ENCODE results near the gene TIGD7. TPM values are rescaled to one million over a fixed set of nuclear protein-coding genes. Genes with fewer than 3 reads are reported as not detected.

The TIGD7 gene
- total RNA-seq (10 to 100 TPM; 12.6 to 15.6 TPM), polyA plus RNA-seq (1 to 10 TPM; 5.8 to 7.0 (median 5.8) TPM), total RNA-seq (9.2 to 24.4 (median 13.4) reads per million in 6 experiments)

GRCh38 chr16:3305109-3306068, at the start of gene TIGD7, which contains the start of gene ZNF75A:
TIGD7 (minus strand) TSS chr16:3305430; CDS start chr16:3300614, 4,816 bp downstream.
ZNF75A (plus strand) TSS chr16:3305497; CDS start chr16:3308429, 2,932 bp downstream.
- Mint-ChIP-seq H3K9me3 (peaks cover 5 to 79% (median 27%) of the 10 kb centered on the region in 9 donors), H3K36me3 (peaks cover 34 to 78% (median 48%) of the 10 kb centered on the region in 3 donors), H3K4me1 (peaks cover 9 to 31% (median 20%) of the 10 kb centered on the region in 4 donors), H3K27ac (peak within 1 kb of the TSS; percentile 37 to 94 (median 84)), H3K27me3 (no peaks in the 10 kb centered on the region), H3K4me3 (peak within 1 kb of the TSS; percentile 75 to 90 (median 84))
- ATAC-seq = peak; percentile 93 to 96
- DNase-seq = peak; percentile 67 to 93 (median 84)
- POLR2A ChIA-PET = interaction anchor here (0.6 to 5.2 kb wide), 25 partner anchors 10 to 281 kb away, joined by 3 to 59 read pairs (median 5); partner anchors contain the start of genes CLUAP1, OR1F1, ZNF174 and ZNF213

- no peak overlapping the region for H3K4me3 Mint-ChIP-seq
- H3K27ac Mint-ChIP-seq = no peak overlapping the region
- peaks cover 0 to 3% (median 1%) of the 10 kb centered on the region in 5 donors for H3K27me3 Mint-ChIP-seq
- DNase-seq = no peak
- ATAC-seq = no peak
- H3K36me3 Mint-ChIP-seq = peaks cover 0 to 11% (median 1%) of the 10 kb centered on the region in 3 donors
- H3K4me1 Mint-ChIP-seq = peaks cover 0 to 5% (median 1%) of the 10 kb centered on the region in 4 donors
- peaks cover 0 to under 1% (median 0%) of the 10 kb centered on the region in 9 donors for H3K9me3 Mint-ChIP-seq
- POLR2A ChIA-PET = no interaction called here
Observed at GRCh38 chr16:3349175-3349574, 43.9 kb upstream of the TIGD7 start.

GRCh38 chr16:3348547-3349167, 43.4 kb upstream of the TIGD7 start:
- Mint-ChIP-seq H3K4me3 (no peak overlapping the region), H3K9me3 (no peaks in the 10 kb centered on the region), H3K27me3 (peaks cover 0 to 3% (median 1%) of the 10 kb centered on the region in 5 donors), H3K27ac (no peak overlapping the region), H3K4me1 (peaks cover 0 to 2% (median under 1%) of the 10 kb centered on the region in 4 donors), H3K36me3 (peaks cover 0 to 12% (median 0%) of the 10 kb centered on the region in 3 donors)
- ATAC-seq (no peak), DNase-seq (no peak)
- POLR2A ChIA-PET = no interaction called here

- no peak for ATAC-seq
- POLR2A ChIA-PET = interaction anchor here (0.6 kb wide), 2 partner anchors 33 to 56 kb away, joined by 3 read pairs; no protein-coding TSS in a partner anchor
- H3K36me3 Mint-ChIP-seq = peaks cover 0 to 13% (median 0%) of the 10 kb centered on the region in 3 donors
- no peak for DNase-seq
- H3K27me3 Mint-ChIP-seq = peaks cover 0 to 3% (median 1%) of the 10 kb centered on the region in 5 donors
- no peak overlapping the region for H3K4me3 Mint-ChIP-seq
- H3K4me1 Mint-ChIP-seq = no peaks in the 10 kb centered on the region
- no peaks in the 10 kb centered on the region for H3K9me3 Mint-ChIP-seq
- no peak overlapping the region for H3K27ac Mint-ChIP-seq
Observed at GRCh38 chr16:3347586-3347985, 42.4 kb upstream of the TIGD7 start.

GRCh38 chr16:3346041-3346440, 40.8 kb upstream of the TIGD7 start:
- Mint-ChIP-seq H3K9me3 (no peaks in the 10 kb centered on the region), H3K27me3 (peaks cover 0 to 3% (median 2%) of the 10 kb centered on the region in 5 donors), H3K27ac (no peak overlapping the region), H3K36me3 (peaks cover 0 to 15% (median 0%) of the 10 kb centered on the region in 3 donors), H3K4me3 (no peak overlapping the region), H3K4me1 (no peaks in the 10 kb centered on the region)
- DNase-seq = no peak
- POLR2A ChIA-PET = no interaction called here
- no peak for ATAC-seq

GRCh38 chr16:3328643-3329042, 23.4 kb upstream of the TIGD7 start:
- Mint-ChIP-seq H3K4me1 (no peaks in the 10 kb centered on the region), H3K9me3 (peaks cover 6 to 45% (median 28%) of the 10 kb centered on the region in 9 donors), H3K27me3 (no peaks in the 10 kb centered on the region), H3K27ac (no peak overlapping the region), H3K36me3 (peaks cover 3 to 38% (median 25%) of the 10 kb centered on the region in 3 donors), H3K4me3 (no peak overlapping the region)
- POLR2A ChIA-PET = no interaction called here
- ATAC-seq (no peak), DNase-seq (no peak)

- peaks cover 5 to 46% (median 28%) of the 10 kb centered on the region in 9 donors for H3K9me3 Mint-ChIP-seq
- ATAC-seq = no peak
- peaks cover 0 to 41% (median 30%) of the 10 kb centered on the region in 3 donors for H3K36me3 Mint-ChIP-seq
- H3K4me1 Mint-ChIP-seq = no peaks in the 10 kb centered on the region
- no peak for DNase-seq
- POLR2A ChIA-PET = no interaction called here
- H3K27ac Mint-ChIP-seq = no peak overlapping the region
- no peaks in the 10 kb centered on the region for H3K27me3 Mint-ChIP-seq
- H3K4me3 Mint-ChIP-seq = no peak overlapping the region
Observed at GRCh38 chr16:3328104-3328503, 22.9 kb upstream of the TIGD7 start.

- H3K27ac Mint-ChIP-seq = no peak overlapping the region
- H3K4me3 Mint-ChIP-seq = no peak overlapping the region
- H3K9me3 Mint-ChIP-seq = peaks cover 2 to 46% (median 30%) of the 10 kb centered on the region in 9 donors
- POLR2A ChIA-PET = no interaction called here
- ATAC-seq = no peak
- H3K27me3 Mint-ChIP-seq = no peaks in the 10 kb centered on the region
- DNase-seq = no peak
- H3K4me1 Mint-ChIP-seq = no peaks in the 10 kb centered on the region
- peaks cover 0 to 46% (median 34%) of the 10 kb centered on the region in 3 donors for H3K36me3 Mint-ChIP-seq
Observed at GRCh38 chr16:3327514-3327913, 22.3 kb upstream of the TIGD7 start.

- Mint-ChIP-seq H3K36me3 (peaks cover 27 to 58% (median 56%) of the 10 kb centered on the region in 3 donors), H3K4me3 (no peak overlapping the region), H3K9me3 (peaks cover 7 to 80% (median 43%) of the 10 kb centered on the region in 9 donors), H3K27me3 (no peaks in the 10 kb centered on the region), H3K4me1 (no peaks in the 10 kb centered on the region), H3K27ac (no peak overlapping the region)
- ATAC-seq = no peak
- POLR2A ChIA-PET = interaction anchor here (0.9 kb wide), 1 partner anchor 7 kb away, joined by 3 read pairs; no protein-coding TSS in a partner anchor
- no peak for DNase-seq
Observed at GRCh38 chr16:3321816-3322215, 16.6 kb upstream of the TIGD7 start.

GRCh38 chr16:3317315-3317999, 12.2 kb upstream of the TIGD7 start:
- Mint-ChIP-seq H3K4me1 (peaks cover 0 to 3% (median 1%) of the 10 kb centered on the region in 4 donors), H3K4me3 (peak overlapping the region in 1 of 10 donors; percentile 14), H3K36me3 (peaks cover 71 to 80% (median 75%) of the 10 kb centered on the region in 3 donors), H3K9me3 (peaks cover 21 to 99% (median 65%) of the 10 kb centered on the region in 9 donors), H3K27me3 (no peaks in the 10 kb centered on the region), H3K27ac (peak overlapping the region in 1 of 10 donors; percentile 31)
- no peak for DNase-seq
- POLR2A ChIA-PET = interaction anchor here (0.6 to 4.2 kb wide), 5 partner anchors 12 to 1785 kb away, joined by 3 to 17 read pairs (median 6); partner anchors contain the start of genes TIGD7, ZNF174, ZNF75A and ZSCAN32
- ATAC-seq = no peak

GRCh38 chr16:3311496-3311895, 6.3 kb upstream of the TIGD7 start:
- ATAC-seq (no peak), DNase-seq (no peak)
- Mint-ChIP-seq H3K4me3 (no peak overlapping the region), H3K27me3 (no peaks in the 10 kb centered on the region), H3K36me3 (peaks cover 58 to 100% (median 86%) of the 10 kb centered on the region in 3 donors), H3K4me1 (peaks cover 5 to 14% (median 6%) of the 10 kb centered on the region in 4 donors), H3K27ac (no peak overlapping the region), H3K9me3 (peaks cover 14 to 99% (median 65%) of the 10 kb centered on the region in 9 donors)
- POLR2A ChIA-PET = no interaction called here
